DOHH2 (cell line): ENCODE results near the gene COG3.

Source experiments
- H3F3A ChIP-seq: fragments of 200-600 bp; sonication (generic), shearing (Covaris generic); 2 replicates; pipeline ENCODE4 v1.6.0; 2016; ENCODE audit warnings: antibody characterized with exemption, mild to moderate bottlenecking; ENCODE audit not compliant: control insufficient read depth, insufficient read depth
- H3K27ac ChIP-seq: fragments of 200-600 bp; sonication (generic); 2 replicates; pipeline ENCODE4 v1.5.1; 2014; ENCODE audit warnings: low read depth, mild to moderate bottlenecking, low read length, moderate library complexity
- H3K27me3 ChIP-seq: fragments of 200-600 bp; sonication (generic); 2 replicates; pipeline ENCODE4 v1.6.1; 2014; ENCODE audit warnings: mild to moderate bottlenecking, low read length, mixed read lengths; ENCODE audit not compliant: control insufficient read depth
- H3K36me3 ChIP-seq: fragments of 200-600 bp; sonication (generic); 2 replicates; pipeline ENCODE4 v1.6.1; 2014; ENCODE audit warnings: mild to moderate bottlenecking, low read length, moderate library complexity, mixed read lengths; ENCODE audit not compliant: control insufficient read depth
- H3K4me1 ChIP-seq: fragments of 200-600 bp; sonication (generic); 2 replicates; pipeline ENCODE4 v1.6.1; 2014; ENCODE audit warnings: mild to moderate bottlenecking, low read length, mixed read lengths; ENCODE audit not compliant: control insufficient read depth
- H3K4me2 ChIP-seq: fragments of 200-600 bp; sonication (generic); 2 replicates; pipeline ENCODE4 v1.6.0; 2014; ENCODE audit warnings: mild to moderate bottlenecking, low read length, moderate library complexity
- H3K4me3 ChIP-seq: fragments of 200-600 bp; sonication (generic); 2 replicates; pipeline ENCODE4 v1.5.1; 2014; ENCODE audit warnings: mild to moderate bottlenecking, low read length, mixed read lengths
- H3K79me2 ChIP-seq: fragments of 200-600 bp; sonication (generic); 2 replicates; pipeline ENCODE4 v1.6.1; 2014; ENCODE audit warnings: mild to moderate bottlenecking, low read length, mixed read lengths; ENCODE audit not compliant: control insufficient read depth
- H3K9me2 ChIP-seq: fragments of 200-600 bp; sonication (generic); replicated peaks from 2 replicates; pipeline ENCODE4 v1.6.1; 2014; ENCODE audit warnings: mild to moderate bottlenecking, low read length, mixed read lengths; ENCODE audit not compliant: control insufficient read depth
- H3K9me3 ChIP-seq: fragments of 200-600 bp; sonication (generic); 2 replicates; pipeline ENCODE4 v1.6.1; 2014; ENCODE audit warnings: antibody characterized with exemption, low read length, mixed read lengths; ENCODE audit not compliant: control insufficient read depth, insufficient read depth
- H4K20me1 ChIP-seq: fragments of 200-600 bp; sonication (generic); 2 replicates; pipeline ENCODE4 v1.6.0; 2014; ENCODE audit warnings: low read depth, mild to moderate bottlenecking, antibody characterized with exemption, low read length, moderate library complexity; ENCODE audit not compliant: control insufficient read depth, insufficient read depth
- CTCF ChIP-seq: fragments of 200-600 bp; sonication (generic); IDR thresholded peaks from one replicate; pipeline ENCODE4 v1.5.1; 2014; ENCODE audit warnings: antibody characterized with exemption, mild to moderate bottlenecking, low read depth, low read length; ENCODE audit not compliant: poor library complexity, severe bottlenecking
- EZH2phosphoT487 ChIP-seq: fragments of 200-600 bp; sonication (generic); IDR thresholded peaks from 2 replicates; pipeline ENCODE4 v1.6.1; 2017; ENCODE audit warnings: borderline replicate concordance, mild to moderate bottlenecking, antibody characterized with exemption, low read length, moderate library complexity, mixed read lengths

COG3 gene

GRCh38 chr13:45575830-45576180, 111.1 kb downstream of the COG3 start:
- Histone ChIP-seq H3K4me2 (no peak overlapping the region), H3K27me3 (no peaks in the 10 kb centered on the region), H3K9me2 (no peaks in the 10 kb centered on the region), H4K20me1 (no peaks in the 10 kb centered on the region), H3K27ac (no peak overlapping the region), H3K9me3 (no peaks in the 10 kb centered on the region), H3K79me2 (no peaks in the 10 kb centered on the region), H3K4me3 (no peak overlapping the region), H3F3A (no peaks in the 10 kb centered on the region), H3K4me1 (no peaks in the 10 kb centered on the region), H3K36me3 (no peaks in the 10 kb centered on the region)
- no peak for TF ChIP-seq CTCF
- TF ChIP-seq EZH2phosphoT487: no peak

GRCh38 chr13:45576466-45576865, 111.7 kb downstream of the COG3 start:
- no peaks in the 10 kb centered on the region for H3K9me3 ChIP-seq
- H3K79me2 ChIP-seq: no peaks in the 10 kb centered on the region
- no peak overlapping the region for H3K4me2 ChIP-seq
- H4K20me1 ChIP-seq: no peaks in the 10 kb centered on the region
- H3K27ac ChIP-seq: no peak overlapping the region
- H3F3A ChIP-seq: no peaks in the 10 kb centered on the region
- no peaks in the 10 kb centered on the region for H3K36me3 ChIP-seq
- TF ChIP-seq EZH2phosphoT487 (no peak), CTCF (no peak)
- no peaks in the 10 kb centered on the region for H3K9me2 ChIP-seq
- H3K27me3 ChIP-seq: no peaks in the 10 kb centered on the region
- H3K4me1 ChIP-seq: no peaks in the 10 kb centered on the region
- H3K4me3 ChIP-seq: no peak overlapping the region

GRCh38 chr13:45582408-45583076, 117.8 kb downstream of the COG3 start:
- Histone ChIP-seq H3K36me3 (no peaks in the 10 kb centered on the region), H3K79me2 (no peaks in the 10 kb centered on the region)
- TF ChIP-seq EZH2phosphoT487: no peak
- TF ChIP-seq CTCF: no peak

More at GRCh38 chr13:45582408-45583076, 117.8 kb downstream of the COG3 start:
- H3K9me3 ChIP-seq: no peaks in the 10 kb centered on the region
- H3K4me1 ChIP-seq: no peaks in the 10 kb centered on the region
- H3K9me2 ChIP-seq: no peaks in the 10 kb centered on the region
- H3K27ac ChIP-seq: no peak overlapping the region
- H3K27me3 ChIP-seq: no peaks in the 10 kb centered on the region
- no peak overlapping the region for H3K4me3 ChIP-seq
- H4K20me1 ChIP-seq: no peaks in the 10 kb centered on the region
- no peak overlapping the region for H3K4me2 ChIP-seq
- H3F3A ChIP-seq: no peaks in the 10 kb centered on the region
